GM12865 (cell line): ENCODE data around the gene C12orf42.

Experiments
- DNase-seq: peaks from one replicate; pipeline ENCODE4 v3.0.0; 2010; ENCODE audit warnings: low read depth
- H3K4me3 ChIP-seq: 2 replicates; pipeline ENCODE4 v1.5.1; 2011; ENCODE audit warnings: mild to moderate bottlenecking, low read depth, low read length, control low read depth
- TF ChIP-seq, protein P1 (sequence below): IDR thresholded peaks from 2 replicates; pipeline ENCODE4 v1.5.1; 2011; ENCODE audit warnings: low read length, control low read depth, low read depth, inconsistent platforms; ENCODE audit not compliant: insufficient read depth; ENCODE audit errors: missing control alignments

Gene C12orf42

GRCh38 chr12:103379670-103380069 is 116.1 kb downstream of the C12orf42 start:
- no peak for DNase-seq
- H3K4me3 ChIP-seq = no peak overlapping the region
- TF ChIP-seq, protein P1, sequence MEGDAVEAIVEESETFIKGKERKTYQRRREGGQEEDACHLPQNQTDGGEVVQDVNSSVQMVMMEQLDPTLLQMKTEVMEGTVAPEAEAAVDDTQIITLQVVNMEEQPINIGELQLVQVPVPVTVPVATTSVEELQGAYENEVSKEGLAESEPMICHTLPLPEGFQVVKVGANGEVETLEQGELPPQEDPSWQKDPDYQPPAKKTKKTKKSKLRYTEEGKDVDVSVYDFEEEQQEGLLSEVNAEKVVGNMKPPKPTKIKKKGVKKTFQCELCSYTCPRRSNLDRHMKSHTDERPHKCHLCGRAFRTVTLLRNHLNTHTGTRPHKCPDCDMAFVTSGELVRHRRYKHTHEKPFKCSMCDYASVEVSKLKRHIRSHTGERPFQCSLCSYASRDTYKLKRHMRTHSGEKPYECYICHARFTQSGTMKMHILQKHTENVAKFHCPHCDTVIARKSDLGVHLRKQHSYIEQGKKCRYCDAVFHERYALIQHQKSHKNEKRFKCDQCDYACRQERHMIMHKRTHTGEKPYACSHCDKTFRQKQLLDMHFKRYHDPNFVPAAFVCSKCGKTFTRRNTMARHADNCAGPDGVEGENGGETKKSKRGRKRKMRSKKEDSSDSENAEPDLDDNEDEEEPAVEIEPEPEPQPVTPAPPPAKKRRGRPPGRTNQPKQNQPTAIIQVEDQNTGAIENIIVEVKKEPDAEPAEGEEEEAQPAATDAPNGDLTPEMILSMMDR = no peak

GRCh38 chr12:103373088-103373523 is 122.7 kb downstream of the C12orf42 start:
- peak; percentile 18 for DNase-seq
- TF ChIP-seq, protein P1 = no peak
- no peak overlapping the region for H3K4me3 ChIP-seq

DNA sequence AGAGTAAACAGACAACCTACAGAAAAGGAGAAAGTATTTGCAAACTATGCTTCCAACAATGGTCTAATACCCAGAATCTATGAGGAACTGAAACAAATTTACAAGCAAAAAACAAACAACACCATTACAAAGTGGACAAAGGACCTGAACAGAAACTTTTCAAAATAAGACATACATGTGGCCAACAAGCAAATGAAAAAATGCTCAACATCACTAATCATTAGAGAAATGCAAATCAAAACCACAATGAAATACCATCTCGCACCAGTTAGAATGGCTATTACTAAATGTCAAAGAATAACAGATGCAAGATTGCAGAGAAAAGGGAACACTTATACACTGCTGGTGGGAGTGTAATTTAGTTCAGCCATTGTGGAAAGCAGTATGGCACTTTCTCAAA is 125.8 kb downstream of the C12orf42 start:
- peak; percentile 71 for DNase-seq
- TF ChIP-seq, protein P1 = no peak
- H3K4me3 ChIP-seq = no peak overlapping the region

- DNase-seq = no peak
- TF ChIP-seq, protein P1 = no peak
- H3K4me3 ChIP-seq = no peak overlapping the region
These were observed 127.6 kb downstream of the C12orf42 start for GRCh38 chr12:103368167-103368566.

GRCh38 chr12:103354403-103354802 is 141.4 kb downstream of the C12orf42 start:
- DNase-seq = no peak
- no peak overlapping the region for H3K4me3 ChIP-seq
- TF ChIP-seq, protein P1 = no peak

DNA sequence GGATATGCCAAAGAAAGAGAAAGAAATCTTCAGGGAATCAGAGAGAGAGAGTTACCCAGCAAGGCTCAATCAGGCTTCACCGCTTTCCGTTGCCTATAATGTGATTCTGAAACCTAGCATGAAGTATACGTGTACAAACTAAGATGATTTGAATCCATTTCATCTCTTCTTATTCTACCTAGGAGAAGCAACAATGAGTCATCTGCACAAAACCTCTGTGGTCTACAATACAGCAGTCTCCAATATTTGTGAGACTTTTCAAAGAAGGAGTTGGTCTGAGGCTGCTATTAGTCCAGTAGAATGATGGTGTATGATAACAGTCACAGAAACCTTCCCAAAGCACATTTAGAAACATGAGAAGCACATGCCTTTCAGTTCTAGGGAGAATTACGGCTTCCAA is 141.9 kb downstream of the C12orf42 start:
- no peak for DNase-seq
- H3K4me3 ChIP-seq = no peak overlapping the region
- TF ChIP-seq, protein P1 = no peak

DNA sequence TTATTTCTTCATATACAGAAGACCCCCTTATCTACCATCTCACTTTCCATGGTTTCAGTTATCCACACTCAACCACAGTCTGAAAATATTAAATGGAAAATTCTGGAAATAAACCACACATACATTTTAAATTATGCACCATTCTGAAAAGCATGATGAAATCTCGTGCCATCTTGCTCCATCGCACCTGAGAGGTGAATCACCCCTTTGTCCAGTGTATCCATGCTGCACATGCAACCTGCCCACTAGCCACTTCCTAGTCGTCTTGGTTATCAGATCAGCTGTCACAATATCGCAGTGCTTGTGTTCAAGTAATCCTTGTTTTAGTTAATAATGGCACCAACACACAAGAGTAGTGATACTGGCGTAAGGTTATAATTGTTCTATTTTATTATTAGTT is 145.7 kb downstream of the C12orf42 start:
- H3K4me3 ChIP-seq = no peak overlapping the region
- DNase-seq = no peak
- TF ChIP-seq, protein P1 = no peak
